PFSK-1 (cell line): Measurements from ENCODE around the gene SLC8A1.

Experiments
- FOXP2 ChIP-seq: optimal IDR thresholded peaks from 2 replicates; pipeline ENCODE3; 2011; ENCODE audit warnings: borderline replicate concordance, control low read depth, inconsistent platforms; ENCODE audit not compliant: insufficient read depth; ENCODE audit errors: extremely low read length, extremely low read depth
- POLR2AphosphoS5 ChIP-seq: IDR thresholded peaks from 2 replicates; pipeline ENCODE4 v1.6.1; 2012; ENCODE audit warnings: low read depth, mild to moderate bottlenecking, control low read depth, low read length, moderate library complexity
- SIN3A ChIP-seq: IDR thresholded peaks from 2 replicates; pipeline ENCODE4 v1.6.1; 2012; ENCODE audit warnings: mild to moderate bottlenecking, low read length, moderate library complexity, borderline replicate concordance; ENCODE audit not compliant: insufficient read depth
- TAF1 ChIP-seq: IDR thresholded peaks from 2 replicates; pipeline ENCODE4 v1.6.1; 2012; ENCODE audit warnings: low read length, control low read depth, borderline replicate concordance; ENCODE audit not compliant: insufficient read depth

DNA sequence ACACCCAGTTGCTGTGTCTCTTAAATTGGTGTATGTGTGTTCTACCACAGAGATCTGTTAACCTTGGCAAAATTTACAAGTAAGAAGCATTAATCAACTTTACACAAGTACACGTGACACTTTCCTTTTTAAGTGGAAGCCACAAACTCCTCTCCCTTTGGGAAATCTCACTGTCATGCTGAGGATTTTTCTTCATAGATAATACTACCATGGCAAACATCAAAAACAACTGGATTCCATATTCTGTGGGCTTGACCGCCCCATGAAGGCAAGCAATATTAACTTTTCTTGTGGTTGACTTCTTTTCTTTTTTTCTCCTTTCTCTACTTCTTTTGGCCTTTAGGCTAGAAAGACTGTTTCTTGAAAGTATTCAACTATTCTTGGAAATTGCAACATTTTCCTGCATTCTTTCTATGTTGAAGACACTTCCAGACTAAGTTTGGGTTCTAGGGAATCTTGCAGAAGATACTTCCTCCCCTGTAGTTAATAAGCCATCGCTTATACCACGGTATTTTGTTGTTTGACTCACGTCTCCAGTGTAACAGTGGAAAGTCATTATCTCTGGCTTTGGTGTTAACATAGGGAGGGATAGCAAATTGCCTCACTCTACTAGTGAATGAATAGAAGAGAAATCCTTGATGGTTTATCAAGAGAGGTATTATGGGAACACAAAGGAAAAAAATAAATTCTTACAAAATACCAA is 79.5 kb downstream of the SLC8A1 start:
- TF ChIP-seq TAF1 (no peak), POLR2AphosphoS5 (no peak), SIN3A (no peak), FOXP2 (no peak)
